Calu3 (cell line): ENCODE results near the gene DNHD1. TPM values are rescaled to one million over a fixed set of nuclear protein-coding genes. Genes with fewer than 3 reads are reported as not detected.

Experiments
- BruUV-seq: library from RNA; stranded (reverse); fragments of 400-500 nt; replicated peaks from 2 replicates; lab custom pipeline; 2021; lab: Mats Ljungman, UMichigan
- CTCF ChIA-PET: fragments of 300-600 bp; sonication (Branson Sonifier 250); formaldehyde crosslinking; loops from one replicate; lab custom pipeline; 2022; ENCODE audit warnings: antibody characterized with exemption; lab: Charles Lee
- DNase-seq: peaks from one replicate; pipeline ENCODE4 v3.0.0; 2022
- H3K27ac Mint-ChIP-seq: one replicate; pipeline ENCODE4 v1.8.0; 2022; ENCODE audit warnings: mixed read lengths; ENCODE audit not compliant: unreplicated experiment
- H3K27me3 Mint-ChIP-seq: one replicate; pipeline ENCODE4 v1.8.0; 2022; ENCODE audit warnings: mixed read lengths; ENCODE audit not compliant: unreplicated experiment
- H3K36me3 Mint-ChIP-seq: one replicate; pipeline ENCODE4 v1.8.0; 2022; ENCODE audit warnings: mild to moderate bottlenecking, moderate library complexity, mixed read lengths; ENCODE audit not compliant: insufficient read depth, unreplicated experiment
- H3K4me1 Mint-ChIP-seq: one replicate; pipeline ENCODE4 v1.8.0; 2022; ENCODE audit warnings: mild to moderate bottlenecking, low read depth, mixed read lengths; ENCODE audit not compliant: unreplicated experiment
- H3K4me3 Mint-ChIP-seq: one replicate; pipeline ENCODE4 v1.8.0; 2022; ENCODE audit warnings: mild to moderate bottlenecking, low read depth, moderate library complexity, mixed read lengths; ENCODE audit not compliant: unreplicated experiment
- H3K9me3 Mint-ChIP-seq: one replicate; pipeline ENCODE4 v1.8.0; 2022; ENCODE audit warnings: low read depth, mixed read lengths; ENCODE audit not compliant: unreplicated experiment
- CTCF ChIP-seq: fragments of 200-600 bp; IDR thresholded peaks from one replicate; pipeline ENCODE4 v1.8.0; 2022; ENCODE audit warnings: antibody characterized with exemption; ENCODE audit not compliant: unreplicated experiment
- intact Hi-C: fragments of 100-400 bp; cut with micrococcal nuclease; formaldehyde crosslinking; loops from one replicate; pipeline ENCODE4 v1.10.0; 2022; ENCODE audit not compliant: unreplicated experiment
- total RNA-seq: library from RNA; stranded (reverse); gene quantifications from 2 replicates; pipeline ENCODE4 v1.2.3, GENCODE V29; 2022

DNHD1 gene
- total RNA-seq, 1 experiment from 2014 or later, result 41.2 TPM

- Mint-ChIP-seq H3K36me3 (peaks cover 68% of the 10 kb centered on the region), H3K4me1 (peaks cover 33% of the 10 kb centered on the region), H3K27ac (peak overlapping the region; percentile 33), H3K27me3 (no peaks in the 10 kb centered on the region), H3K4me3 (no peak overlapping the region), H3K9me3 (no peaks in the 10 kb centered on the region)
- no TSS peak for BruUV-seq
- no peak for DNase-seq
- TF ChIP-seq CTCF, result no peak
- CTCF ChIA-PET, result interaction anchor here (0.7 kb wide), 2 partner anchors 155 to 856 kb away, joined by 4 to 6 read pairs; no protein-coding TSS in a partner anchor
- intact Hi-C loops, result no loop called here
Measured at GRCh38 chr11:6475936-6476335, 21.1 kb upstream of the DNHD1 start.

- no peak for DNase-seq
- Mint-ChIP-seq H3K4me3 (no peak overlapping the region), H3K27ac (peak overlapping the region; percentile 47), H3K27me3 (no peaks in the 10 kb centered on the region), H3K36me3 (peaks cover 74% of the 10 kb centered on the region), H3K9me3 (no peaks in the 10 kb centered on the region), H3K4me1 (peaks cover 33% of the 10 kb centered on the region)
- BruUV-seq, result no TSS peak
- CTCF ChIA-PET, result interaction anchor here (0.7 kb wide), 1 partner anchor 156 kb away, joined by 4 read pairs; no protein-coding TSS in a partner anchor
- intact Hi-C loops, result no loop called here
- TF ChIP-seq CTCF, result no peak
Measured at GRCh38 chr11:6476571-6476970, 20.5 kb upstream of the DNHD1 start.

GRCh38 chr11:6480299-6480914, 16.7 kb upstream of the DNHD1 start:
- no peaks in the 10 kb centered on the region for H3K27me3 Mint-ChIP-seq
- no peak for DNase-seq
- TSS peak; percentile 47 for BruUV-seq
- CTCF ChIA-PET, result no interaction called here
- peaks cover 34% of the 10 kb centered on the region for H3K4me1 Mint-ChIP-seq
- peaks cover 73% of the 10 kb centered on the region for H3K36me3 Mint-ChIP-seq
- H3K9me3 Mint-ChIP-seq, result no peaks in the 10 kb centered on the region
- H3K27ac Mint-ChIP-seq, result peak overlapping the region; percentile 92
- intact Hi-C loops, result loop anchor here (10.0 kb wide), 1 partner anchor 134 kb away; the partner anchor contains the start of genes TAF10 and TPP1
- peak overlapping the region; percentile 97 for H3K4me3 Mint-ChIP-seq
- TF ChIP-seq CTCF, result no peak

DNA sequence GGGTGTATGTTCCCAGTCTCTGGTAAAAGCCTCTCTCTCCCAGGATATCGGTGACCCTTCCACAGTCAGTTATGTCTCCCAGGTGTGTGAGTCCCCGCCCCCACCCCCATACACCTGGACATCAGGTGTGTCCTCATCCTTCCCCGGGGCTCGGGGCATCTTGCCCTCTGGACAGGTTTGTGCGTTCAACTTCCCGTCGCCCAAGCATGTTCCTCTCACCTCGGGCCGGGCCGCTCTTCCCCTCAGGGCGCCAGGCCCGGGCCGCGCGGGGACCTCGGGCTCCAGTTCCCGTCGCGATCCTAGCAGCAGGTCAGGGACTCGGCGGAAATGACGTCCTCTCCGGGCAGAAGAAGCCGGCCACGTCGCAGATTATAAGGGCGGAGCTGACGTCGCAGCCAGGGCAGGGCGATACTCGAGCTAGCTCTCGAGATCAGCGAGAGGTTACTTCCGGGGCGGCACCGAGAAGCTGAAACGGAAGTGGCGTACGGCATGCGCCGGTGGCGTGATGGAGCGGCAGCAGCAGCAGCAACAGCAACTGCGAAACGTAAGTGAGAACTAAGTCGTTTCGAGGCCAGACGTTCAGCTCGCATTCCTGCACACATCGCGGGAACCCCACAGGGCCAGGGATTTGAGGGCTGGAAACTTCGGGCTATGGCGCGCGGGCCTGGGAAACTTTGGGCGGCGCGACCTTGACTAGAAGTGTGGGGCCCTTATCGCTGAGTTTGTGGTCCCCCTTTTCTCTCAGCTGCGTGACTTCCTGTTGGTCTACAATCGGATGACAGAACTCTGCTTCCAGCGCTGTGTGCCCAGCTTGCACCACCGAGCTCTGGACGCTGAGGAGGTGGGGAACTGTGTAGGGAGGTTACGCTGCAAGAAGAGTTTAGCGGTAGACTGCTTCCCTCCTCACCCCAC, 15.8 kb upstream of the DNHD1 start, which contains the start of the genes ARFIP2 and TIMM10B:
ARFIP2 (minus strand) TSS at position 320 of the 912 bp plus-strand sequence. CDS start 910 bp downstream, outside the sequence.
TIMM10B (plus strand) TSS at position 490 of the 912 bp plus-strand sequence; CDS start at position 506, 16 bp downstream.
- DNase-seq, result peak; percentile 96
- BruUV-seq, result no TSS peak
- peaks cover 27% of the 10 kb centered on the region for H3K4me1 Mint-ChIP-seq
- intact Hi-C loops, result loop anchor here (10.0 kb wide), 1 partner anchor 134 kb away; the partner anchor contains the start of genes TAF10 and TPP1
- no peaks in the 10 kb centered on the region for H3K27me3 Mint-ChIP-seq
- H3K4me3 Mint-ChIP-seq, result peak within 1 kb of the TSS; percentile 97
- H3K27ac Mint-ChIP-seq, result peak within 1 kb of the TSS; percentile 92
- no peak for TF ChIP-seq CTCF
- CTCF ChIA-PET, result interaction anchor here (0.7 to 1.2 kb wide), 4 partner anchors 21 to 102 kb away, joined by 3 to 9 read pairs (median 7); no protein-coding TSS in a partner anchor
- H3K36me3 Mint-ChIP-seq, result peaks cover 64% of the 10 kb centered on the region
- no peaks in the 10 kb centered on the region for H3K9me3 Mint-ChIP-seq
